Fibroblast of villous mesenchyme (primary cell): Measurements from ENCODE around the gene TOM1. TPM values are rescaled to one million over a fixed set of nuclear protein-coding genes. Genes with fewer than 3 reads are reported as not detected.

Source experiments
- DNase-seq: peaks from one replicate; pipeline ENCODE4 v3.0.0-alpha.2; 2010; ENCODE audit warnings: low read depth
- H3K4me3 ChIP-seq: 2 replicates; pipeline ENCODE4 v1.5.1; 2011; ENCODE audit warnings: low read depth, mild to moderate bottlenecking, low read length
- total RNA-seq: library from RNA; depleted of rRNA; stranded (reverse); fragments of >200 nt; gene quantifications from 2 replicates; pipeline ENCODE4 v1.2.3, GENCODE V29; 2012
- TF ChIP-seq, protein P1 (sequence below): IDR thresholded peaks from 2 replicates; pipeline ENCODE4 v1.5.1; 2012; ENCODE audit warnings: low read depth, mild to moderate bottlenecking, low read length; ENCODE audit not compliant: insufficient read depth

Gene TOM1
- total RNA-seq, 1 donor: 53.1 TPM

GRCh38 chr22:35379146-35379993 is 79.7 kb downstream of the TOM1 start:
- TF ChIP-seq, protein P1, sequence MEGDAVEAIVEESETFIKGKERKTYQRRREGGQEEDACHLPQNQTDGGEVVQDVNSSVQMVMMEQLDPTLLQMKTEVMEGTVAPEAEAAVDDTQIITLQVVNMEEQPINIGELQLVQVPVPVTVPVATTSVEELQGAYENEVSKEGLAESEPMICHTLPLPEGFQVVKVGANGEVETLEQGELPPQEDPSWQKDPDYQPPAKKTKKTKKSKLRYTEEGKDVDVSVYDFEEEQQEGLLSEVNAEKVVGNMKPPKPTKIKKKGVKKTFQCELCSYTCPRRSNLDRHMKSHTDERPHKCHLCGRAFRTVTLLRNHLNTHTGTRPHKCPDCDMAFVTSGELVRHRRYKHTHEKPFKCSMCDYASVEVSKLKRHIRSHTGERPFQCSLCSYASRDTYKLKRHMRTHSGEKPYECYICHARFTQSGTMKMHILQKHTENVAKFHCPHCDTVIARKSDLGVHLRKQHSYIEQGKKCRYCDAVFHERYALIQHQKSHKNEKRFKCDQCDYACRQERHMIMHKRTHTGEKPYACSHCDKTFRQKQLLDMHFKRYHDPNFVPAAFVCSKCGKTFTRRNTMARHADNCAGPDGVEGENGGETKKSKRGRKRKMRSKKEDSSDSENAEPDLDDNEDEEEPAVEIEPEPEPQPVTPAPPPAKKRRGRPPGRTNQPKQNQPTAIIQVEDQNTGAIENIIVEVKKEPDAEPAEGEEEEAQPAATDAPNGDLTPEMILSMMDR: no peak

DNA sequence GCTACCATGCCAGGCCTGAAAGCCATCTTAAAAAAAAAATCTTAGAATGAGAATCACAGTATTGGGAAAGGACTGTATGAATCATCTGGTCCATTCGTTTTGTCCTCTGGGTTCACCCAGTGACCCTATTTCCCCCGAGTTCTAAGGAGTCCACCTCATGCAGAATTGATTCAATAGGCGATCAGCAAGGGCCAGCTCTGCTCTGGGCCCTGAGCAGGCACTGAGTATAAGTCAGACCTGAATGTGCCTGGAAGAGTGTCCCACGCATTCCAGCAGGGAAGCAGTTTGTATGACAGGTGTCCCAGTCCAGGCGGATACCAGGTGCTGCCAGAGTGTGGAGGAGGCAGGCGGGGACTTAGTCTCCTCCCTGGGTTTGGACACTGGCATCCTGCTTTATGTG is 80.3 kb downstream of the TOM1 start:
- no peak overlapping the region for H3K4me3 ChIP-seq
- TF ChIP-seq, protein P1: no peak
- DNase-seq: no peak

More at GRCh38 chr22:35379146-35379993, 79.7 kb downstream of the TOM1 start:
- no peak overlapping the region for H3K4me3 ChIP-seq
- no peak for DNase-seq

DNA sequence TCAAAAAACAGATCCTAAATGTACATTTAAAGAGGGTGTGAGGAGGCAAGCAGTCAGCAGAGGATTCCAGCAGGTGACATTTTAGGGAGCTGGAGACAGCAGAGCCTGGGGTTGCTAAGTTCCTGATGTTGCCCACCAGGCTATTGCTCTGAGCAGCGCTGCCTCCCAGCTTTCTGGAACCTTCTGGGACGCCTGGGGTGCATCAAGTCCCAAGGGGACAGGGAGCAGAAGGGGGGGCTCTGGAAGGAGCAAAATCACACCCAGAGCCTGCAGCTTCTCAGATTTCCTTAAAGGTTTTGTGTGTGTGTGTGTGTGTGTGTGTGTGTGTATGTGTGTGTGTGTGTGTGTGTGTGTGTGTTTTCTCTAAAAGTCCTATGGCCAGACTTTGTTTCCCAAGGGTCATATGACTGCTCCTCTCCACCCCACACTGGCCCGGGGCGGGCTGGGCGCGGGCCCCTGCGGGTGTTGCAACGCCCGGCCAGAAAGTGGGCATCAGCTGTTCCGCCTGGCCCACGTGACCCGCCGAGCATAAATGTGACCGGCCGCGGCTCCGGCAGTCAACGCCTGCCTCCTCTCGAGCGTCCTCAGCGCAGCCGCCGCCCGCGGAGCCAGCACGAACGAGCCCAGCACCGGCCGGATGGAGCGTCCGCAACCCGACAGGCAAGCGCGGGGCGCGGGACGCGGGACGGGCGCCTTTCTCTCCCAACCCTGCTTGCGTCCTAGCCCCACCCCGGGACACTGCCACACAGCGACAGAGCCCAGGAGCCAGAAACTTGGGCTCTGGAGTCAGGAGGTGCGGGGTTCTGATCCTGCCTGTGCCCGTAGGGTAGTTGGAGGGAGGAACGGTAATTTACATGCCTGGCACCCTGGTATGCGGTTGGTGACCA is 81.1 kb downstream of the TOM1 start, which contains the start of gene HMOX1:
TSS of gene HMOX1 (plus strand) at position 560 of the 887 bp plus-strand sequence. CDS start at position 638, 78 bp downstream.
- DNase-seq: peak; percentile 95
- H3K4me3 ChIP-seq: peak within 1 kb of the TSS; percentile 89
- TF ChIP-seq, protein P1: no peak

DNA sequence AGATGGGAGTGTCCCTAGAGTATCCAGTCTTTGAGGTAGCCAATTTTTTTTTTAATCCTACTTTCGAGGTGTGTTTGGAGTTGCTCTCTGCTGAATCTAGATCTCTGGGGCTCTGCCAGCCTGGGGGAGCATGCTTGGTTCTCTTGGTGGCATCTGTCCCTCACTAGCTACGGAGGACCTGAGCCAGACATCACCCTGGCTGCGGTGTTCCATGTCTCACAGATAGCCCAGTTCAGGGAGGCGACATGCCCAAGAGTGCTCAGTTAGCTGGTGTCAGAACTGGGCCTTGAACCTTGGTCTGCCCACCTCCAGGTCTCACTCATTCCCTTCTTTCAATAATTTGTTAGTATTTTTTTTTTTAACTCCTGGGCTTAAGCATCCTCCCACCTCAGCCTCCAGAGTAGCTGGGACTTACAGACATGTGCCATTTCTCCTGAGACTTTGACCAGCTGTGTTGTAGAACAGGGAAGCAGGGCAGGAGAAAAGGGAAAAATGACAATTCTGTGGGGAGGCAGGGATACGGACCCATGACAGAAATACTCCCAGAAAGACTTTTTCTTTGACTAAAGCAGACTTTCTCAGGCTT is 81.8 kb downstream of the TOM1 start:
- H3K4me3 ChIP-seq: peak overlapping the region; percentile 89
- TF ChIP-seq, protein P1: no peak
- DNase-seq: no peak

DNA sequence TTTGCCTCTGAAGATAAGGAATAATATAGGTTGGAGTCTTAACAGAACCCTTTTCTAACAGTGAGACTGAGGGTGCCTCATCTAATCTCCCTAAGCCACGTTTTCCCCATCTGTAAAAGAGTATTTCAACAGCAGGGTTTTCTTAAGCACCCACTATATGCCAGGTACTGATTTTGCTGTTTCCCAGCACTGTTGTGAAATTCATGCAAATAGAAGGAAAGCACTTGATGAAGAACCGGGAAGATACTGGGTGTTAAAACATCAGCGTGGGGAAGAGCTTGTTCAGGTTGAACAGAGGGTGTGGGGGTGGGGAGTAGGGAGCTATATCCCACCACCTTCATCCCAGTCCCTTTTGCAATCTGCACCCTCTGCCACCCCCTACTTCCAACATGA is 84.0 kb downstream of the TOM1 start:
- TF ChIP-seq, protein P1: no peak
- H3K4me3 ChIP-seq: no peak overlapping the region
- no peak for DNase-seq

- H3K4me3 ChIP-seq: no peak overlapping the region
- no peak for DNase-seq
- TF ChIP-seq, protein P1: no peak
Measured at GRCh38 chr22:35384527-35384926, 84.8 kb downstream of the TOM1 start.
